Ovary (tissue), 9 donors: ENCODE data around the gene AVP. TPM values are rescaled to one million over a fixed set of nuclear protein-coding genes. Genes with fewer than 3 reads are reported as not detected.

Experiments used
- DNase-seq, 5 donors: peaks; one replicate each; pipeline ENCODE4 v3.0.0-alpha.2; 2019 to 2020
- H3K27ac ChIP-seq, 2 donors: fragments of 200-600 bp; one replicate each; pipeline versions ENCODE4 v1.5.1 to v1.8.0; 2019 to 2022
- H3K27me3 ChIP-seq: fragments of 200-600 bp; one replicate; pipeline ENCODE4 v1.8.0; 2022
- H3K36me3 ChIP-seq: fragments of 200-600 bp; sonication (generic); one replicate; pipeline ENCODE4 v1.5.1; 2019
- H3K4me1 ChIP-seq: one replicate; pipeline ENCODE4 v1.8.1; 2013; ENCODE audit warnings: mild to moderate bottlenecking, moderate library complexity; ENCODE audit not compliant: insufficient read depth
- H3K4me3 ChIP-seq: fragments of 200-600 bp; sonication (generic); one replicate; pipeline ENCODE4 v1.5.1; 2017
- H3K9me3 ChIP-seq, 2 donors: fragments of 200-600 bp in 1 of 2; sonication (generic) in 1 of 2; one replicate each; pipeline versions ENCODE4 v1.5.1 to v1.8.1; 2013 to 2019; ENCODE audit warnings: mild to moderate bottlenecking in 1 of 2, moderate library complexity in 1 of 2
- CTCF ChIP-seq, 3 donors: fragments of 450-650 bp in 2 of 3; fragments of 200-600 bp in 1 of 3; IDR thresholded peaks; one replicate each; pipeline versions ENCODE4 v1.5.1 to v1.8.0; 2016 to 2022; ENCODE audit warnings: antibody characterized with exemption in 3 of 3, mild to moderate bottlenecking in 1 of 3
- EP300 ChIP-seq: sonication (generic); formaldehyde crosslinking; IDR thresholded peaks from one replicate; pipeline ENCODE4 v1.6.1; 2017; ENCODE audit warnings: antibody characterized with exemption
- POLR2A ChIP-seq: fragments of 450-650 bp; IDR thresholded peaks from one replicate; pipeline ENCODE4 v1.6.1; 2017; ENCODE audit warnings: antibody characterized with exemption, mild to moderate bottlenecking, moderate library complexity
- WGBS, 3 donors: extraction: QIAGEN DNeasy Blood & Tissue Kit in 1 of 3; methylation state at CpG; one replicate each; pipeline versions ENCODE4 v1.1.5 to v1.1.7; 2013 to 2017; 5-methylcytosine and 5-hydroxymethylcytosine counted together
- intact Hi-C, 4 donors: fragments of 100-400 bp; cut with DNase I; formaldehyde crosslinking; loops; one replicate each; pipeline versions ENCODE4 v1.11.0 to v1.15.1; 2022 to 2023
- polyA plus RNA-seq, 2 donors: library from polyadenylated mRNA; stranded (reverse); fragments of 200-250 nt in 1 of 2; fragments of 350-450 nt in 1 of 2; fragmentation: Illumina TruSeq in 1 of 2; extraction: RNeasy Lipid Tissue Mini Kit (QIAGEN cat#74804) in 1 of 2; gene quantifications; one replicate each; pipeline ENCODE4 v1.2.3, GENCODE V29; 2013 to 2014
- total RNA-seq, 7 donors: library from RNA; depleted of rRNA in 2 of 7; stranded (reverse); fragments of >200 nt in 2 of 7; fragmentation: NEBNext Ultra II Directional in 3 of 7; extraction: Animal tissue kit (Norgen Biotek cat#: 25700) in 3 of 7; gene quantifications; one replicate each; pipeline versions ENCODE4 v1.1.0 to v1.2.4, GENCODE V29; 2016 to 2023
- donor health status: DM: no; HTN: no; CAD: no; lungs with moderate emphysema.
- donor health status: DM: no; HTN: no; CAD: no.
- donor health status: Bipolar disorder and iron deficiency.
- donor health status: DM: yes; HTN: yes; CAD: no.
- donor health status: DM: no; HTN: no; CAD: no.
- donor health status: DM: yes; HTN: yes; CAD: no.

The AVP gene
- total and polyA plus RNA-seq, 9 donors: not detected

- peak within 1 kb of the TSS; percentile 79 for H3K4me3 ChIP-seq
- H3K4me1 ChIP-seq: peaks cover 19% of the 10 kb centered on the region
- no peaks in the 10 kb centered on the region for H3K36me3 ChIP-seq
- peak; percentile 85 to 91 (median 89) for DNase-seq
- intact Hi-C loops: loop anchor here in 1 of 4 donors (5.0 kb wide), 1 partner anchor 166 kb away; no protein-coding TSS in a partner anchor
- WGBS, 3 donors: 0% methylated on average over 60 to 104 of the region's 104 CpGs
- peak within 1 kb of the TSS; percentile 84 to 95 for H3K27ac ChIP-seq
- TF ChIP-seq POLR2A (peak; percentile 68), CTCF (IDR thresholded peaks at IDR 0.05) (no peak)
- H3K27me3 ChIP-seq: no peaks in the 10 kb centered on the region
- no peaks in the 10 kb centered on the region for H3K9me3 ChIP-seq
Observed at GRCh38 chr20:3045816-3046676, 38.5 kb downstream of the AVP start, which contains the start of gene MRPS26. TSS of gene MRPS26 (plus strand) at chr20:3046052. CDS start at chr20:3046069, 17 bp downstream.

DNA sequence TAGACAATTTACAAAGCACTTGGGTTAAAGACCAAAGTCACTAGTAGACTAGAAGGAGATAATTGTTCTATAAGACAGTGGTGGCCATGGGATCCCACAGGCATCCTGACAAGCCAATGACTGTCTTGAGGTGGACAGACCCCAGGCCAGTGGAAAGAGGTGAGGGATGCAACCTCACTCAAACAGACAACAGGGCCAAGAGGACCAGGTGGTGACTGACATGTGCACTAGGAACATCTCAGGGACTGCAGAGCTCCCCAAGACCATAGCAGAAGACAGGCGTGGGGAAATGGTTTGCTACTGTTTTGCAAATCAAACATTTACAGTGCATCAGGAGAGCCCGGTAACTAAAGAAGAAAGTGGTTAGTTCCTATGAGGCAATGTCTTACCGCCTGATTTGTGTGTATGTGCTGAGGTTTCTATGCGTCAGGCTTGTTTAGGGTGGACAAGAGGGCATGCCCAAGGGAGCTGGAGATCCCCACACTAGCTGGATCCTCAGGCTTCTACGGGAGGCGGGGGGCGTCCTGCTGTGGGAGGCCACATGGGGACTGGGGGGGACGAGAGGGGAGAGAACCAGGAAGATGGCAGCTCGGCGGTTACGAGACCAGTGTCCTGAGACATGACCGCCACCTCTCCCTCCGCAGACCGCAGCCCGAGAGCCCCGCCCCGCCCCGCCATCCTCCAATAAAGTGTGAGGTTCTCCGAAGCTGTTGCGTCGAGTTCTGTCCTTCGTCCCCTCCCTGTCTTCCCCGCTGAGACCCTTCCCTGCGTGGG, 39.3 kb downstream of the AVP start:
- H3K4me1 ChIP-seq: peaks cover 19% of the 10 kb centered on the region
- H3K4me3 ChIP-seq: peak overlapping the region; percentile 79
- no peak for TF ChIP-seq EP300
- TF ChIP-seq CTCF (IDR thresholded peaks at IDR 0.05): no peak
- no peak for TF ChIP-seq POLR2A
- H3K9me3 ChIP-seq: no peaks in the 10 kb centered on the region
- no peak for DNase-seq
- H3K36me3 ChIP-seq: no peaks in the 10 kb centered on the region
- intact Hi-C loops: loop anchor here in 1 of 4 donors (5.0 kb wide), 1 partner anchor 167 kb away; no protein-coding TSS in a partner anchor
- H3K27ac ChIP-seq: peak overlapping the region; percentile 84 to 95
- WGBS, 3 donors: 3 to 6% (median 3%) methylated on average over 15 to 24 of the region's 24 CpGs
- H3K27me3 ChIP-seq: no peaks in the 10 kb centered on the region

DNA sequence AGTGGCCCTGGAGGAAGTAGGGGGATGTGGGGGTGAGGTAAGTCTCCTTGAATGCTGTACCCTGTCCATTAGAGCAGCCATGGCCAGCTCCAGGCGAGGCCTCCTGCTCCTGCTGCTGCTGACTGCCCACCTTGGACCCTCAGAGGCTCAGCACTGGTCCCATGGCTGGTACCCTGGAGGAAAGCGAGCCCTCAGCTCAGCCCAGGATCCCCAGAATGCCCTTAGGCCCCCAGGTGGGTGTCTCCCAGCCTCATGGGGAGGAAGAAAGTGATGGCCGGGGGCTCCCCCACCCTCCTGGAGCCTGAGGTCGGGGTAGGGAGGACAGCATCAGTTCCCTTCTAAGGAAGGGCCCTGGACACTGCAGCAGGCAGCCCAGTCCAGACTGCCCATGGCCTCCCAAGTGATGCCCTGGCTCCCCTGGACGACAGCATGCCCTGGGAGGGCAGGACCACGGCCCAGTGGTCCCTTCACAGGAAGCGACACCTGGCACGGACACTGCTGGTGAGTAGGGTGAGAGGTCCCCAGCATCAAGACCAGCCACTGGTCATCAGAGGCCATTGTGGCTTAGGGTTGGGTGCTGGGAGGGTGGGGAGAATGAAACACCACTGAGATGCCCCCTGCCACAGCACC, 40.1 kb downstream of the AVP start:
- no peaks in the 10 kb centered on the region for H3K27me3 ChIP-seq
- no peak for TF ChIP-seq EP300
- no peak for TF ChIP-seq POLR2A
- TF ChIP-seq CTCF (IDR thresholded peaks at IDR 0.05): no peak
- no peak overlapping the region for H3K4me3 ChIP-seq
- H3K9me3 ChIP-seq: no peaks in the 10 kb centered on the region
- peak overlapping the region; percentile 26 to 95 for H3K27ac ChIP-seq
- WGBS, 3 donors: 91 to 98% (median 97%) methylated on average over 6 to 8 of the region's 8 CpGs
- intact Hi-C loops: no loop called here
- peaks cover 19% of the 10 kb centered on the region for H3K4me1 ChIP-seq
- DNase-seq: peak in 4 of 5 donors; percentile 25 to 47 (median 42)
- H3K36me3 ChIP-seq: no peaks in the 10 kb centered on the region

DNA sequence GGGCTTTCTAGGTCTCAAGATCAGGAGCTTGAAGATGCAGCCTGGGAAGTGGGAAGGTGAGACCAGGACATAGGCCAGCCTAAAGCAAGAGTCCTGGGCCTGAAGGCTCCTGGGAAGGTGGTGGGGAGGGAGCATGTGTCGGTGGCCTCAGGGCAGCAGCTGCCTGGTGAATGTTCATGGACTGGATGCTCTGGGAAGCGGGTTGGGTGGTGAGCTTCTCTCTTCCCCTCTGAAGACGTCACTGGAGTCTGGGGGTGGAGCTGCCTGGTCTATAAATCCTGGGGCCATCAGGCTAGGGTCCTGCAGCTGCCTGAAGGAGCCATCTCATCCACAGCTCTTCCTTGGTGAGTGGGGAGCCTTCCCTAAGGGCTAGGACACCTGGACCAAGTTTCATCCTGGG, 41.2 kb downstream of the AVP start, which contains the start of gene GNRH2:
Gene GNRH2, plus strand, starts transcription at position 301 of the 400 bp plus-strand sequence. CDS start 793 bp downstream, outside the sequence.
- no peak for DNase-seq
- H3K27ac ChIP-seq: peak within 1 kb of the TSS; percentile 32 to 95
- H3K4me3 ChIP-seq: no peak within 1 kb of the TSS
- no peaks in the 10 kb centered on the region for H3K9me3 ChIP-seq
- peaks cover 19% of the 10 kb centered on the region for H3K4me1 ChIP-seq
- intact Hi-C loops: no loop called here
- no peaks in the 10 kb centered on the region for H3K36me3 ChIP-seq
- H3K27me3 ChIP-seq: no peaks in the 10 kb centered on the region
- WGBS, 3 donors: 68 to 78% (median 78%) methylated on average over 3 of the region's 3 CpGs
- TF ChIP-seq EP300: no peak
- TF ChIP-seq POLR2A: no peak
- no peak for TF ChIP-seq CTCF (IDR thresholded peaks at IDR 0.05)
